SK-N-MC (cell line): ENCODE measurements around the gene HAVCR2.

Experiments used
- EZH2 ChIP-seq: fragments of 200-600 bp; sonication (generic); IDR thresholded peaks from one replicate; pipeline ENCODE4 v1.6.1; 2017; ENCODE audit warnings: antibody characterized with exemption
- POLR2AphosphoS5 ChIP-seq: IDR thresholded peaks from 2 replicates; pipeline ENCODE4 v1.6.1; 2012; ENCODE audit warnings: mild to moderate bottlenecking, low read depth, low read length, borderline replicate concordance

- TF ChIP-seq POLR2AphosphoS5 (no peak), EZH2 (no peak)
These were observed 44.9 kb downstream of the HAVCR2 start for GRCh38 chr5:157063776-157064430.
